ENCODE measurements around the gene ADORA1. TPM values are rescaled to one million over a fixed set of nuclear protein-coding genes. Genes with fewer than 3 reads are reported as not detected.

The ADORA1 gene
- total RNA-seq, 1 donor from 2014 or later, result 7.0 TPM

DNA sequence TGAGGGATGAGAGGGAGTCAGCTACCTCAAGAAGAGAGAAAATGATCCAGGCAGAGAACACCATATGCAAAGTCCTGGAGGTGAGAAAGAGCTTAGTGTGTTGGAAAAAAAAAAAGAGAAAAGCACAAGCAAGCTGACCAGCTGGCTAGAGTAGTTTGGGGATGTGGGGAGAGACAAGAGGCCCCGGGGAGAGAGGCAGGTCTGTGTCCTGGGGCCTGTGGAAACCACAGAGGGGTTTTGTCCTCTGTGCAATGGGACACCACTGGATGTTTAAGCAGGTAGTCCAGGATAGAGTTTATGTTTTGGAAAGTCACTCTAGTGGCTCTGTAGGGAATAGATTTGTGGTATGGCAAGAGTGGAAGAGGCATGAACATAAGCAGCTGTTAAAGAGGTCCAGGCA, 73.4 kb downstream of the ADORA1 start:
- Histone ChIP-seq H3K4me3 (ENCODE audit: low read depth, low read length) (no peak overlapping the region), H3K27me3 (ENCODE audit: control insufficient read depth, insufficient read depth, low read length) (no peaks in the 10 kb centered on the region), H3K36me3 (ENCODE audit: control insufficient read depth, insufficient read depth, low read length) (no peaks in the 10 kb centered on the region)
- DNase-seq (ENCODE audit: low read depth), result no peak
- TF ChIP-seq, protein P1, sequence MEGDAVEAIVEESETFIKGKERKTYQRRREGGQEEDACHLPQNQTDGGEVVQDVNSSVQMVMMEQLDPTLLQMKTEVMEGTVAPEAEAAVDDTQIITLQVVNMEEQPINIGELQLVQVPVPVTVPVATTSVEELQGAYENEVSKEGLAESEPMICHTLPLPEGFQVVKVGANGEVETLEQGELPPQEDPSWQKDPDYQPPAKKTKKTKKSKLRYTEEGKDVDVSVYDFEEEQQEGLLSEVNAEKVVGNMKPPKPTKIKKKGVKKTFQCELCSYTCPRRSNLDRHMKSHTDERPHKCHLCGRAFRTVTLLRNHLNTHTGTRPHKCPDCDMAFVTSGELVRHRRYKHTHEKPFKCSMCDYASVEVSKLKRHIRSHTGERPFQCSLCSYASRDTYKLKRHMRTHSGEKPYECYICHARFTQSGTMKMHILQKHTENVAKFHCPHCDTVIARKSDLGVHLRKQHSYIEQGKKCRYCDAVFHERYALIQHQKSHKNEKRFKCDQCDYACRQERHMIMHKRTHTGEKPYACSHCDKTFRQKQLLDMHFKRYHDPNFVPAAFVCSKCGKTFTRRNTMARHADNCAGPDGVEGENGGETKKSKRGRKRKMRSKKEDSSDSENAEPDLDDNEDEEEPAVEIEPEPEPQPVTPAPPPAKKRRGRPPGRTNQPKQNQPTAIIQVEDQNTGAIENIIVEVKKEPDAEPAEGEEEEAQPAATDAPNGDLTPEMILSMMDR (IDR thresholded peaks at IDR 0.05; ENCODE audit: insufficient read depth, low read length, poor library complexity, severe bottlenecking), result no peak

DNA sequence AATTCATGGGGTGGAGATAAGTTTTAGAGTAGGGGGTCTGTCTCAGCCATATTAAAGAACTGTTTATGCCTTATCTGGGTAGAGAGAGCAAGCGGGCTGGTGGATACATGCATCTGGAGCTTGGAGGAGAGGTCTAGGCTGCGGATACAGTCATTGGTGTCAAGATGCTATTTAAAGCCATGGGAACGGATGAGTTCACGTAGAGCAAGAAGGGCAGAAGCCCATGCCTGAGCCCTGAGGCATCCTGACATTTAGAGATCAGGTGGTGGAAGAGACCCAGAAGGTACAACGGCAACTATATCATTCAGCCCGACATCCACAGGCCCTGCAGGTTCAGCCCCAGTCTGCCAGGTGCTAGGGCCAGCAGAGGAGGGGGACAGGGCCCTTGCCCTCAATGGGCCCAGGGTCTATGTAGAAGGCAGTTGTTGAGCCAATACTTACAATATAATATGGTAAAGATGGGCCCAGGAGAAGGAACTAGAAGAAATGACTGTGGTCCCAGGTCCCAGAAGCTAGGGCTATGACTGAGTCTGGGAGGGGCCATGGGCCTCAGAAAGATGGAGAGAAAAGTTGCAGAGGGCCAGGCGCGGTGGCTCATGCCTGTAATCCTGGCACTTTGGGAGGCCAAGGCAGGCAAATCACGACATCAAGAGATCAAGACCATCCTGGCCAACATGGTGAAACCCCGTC, 74.1 kb downstream of the ADORA1 start:
- TF ChIP-seq, protein P1 (IDR thresholded peaks at IDR 0.05; ENCODE audit: insufficient read depth, low read length, poor library complexity, severe bottlenecking), result no peak
- H3K4me3 ChIP-seq (ENCODE audit: low read depth, low read length), result no peak overlapping the region
- DNase-seq (ENCODE audit: low read depth), result no peak
- no peaks in the 10 kb centered on the region for H3K36me3 ChIP-seq (ENCODE audit: control insufficient read depth, insufficient read depth, low read length)
- H3K27me3 ChIP-seq (ENCODE audit: control insufficient read depth, insufficient read depth, low read length), result no peaks in the 10 kb centered on the region

DNA sequence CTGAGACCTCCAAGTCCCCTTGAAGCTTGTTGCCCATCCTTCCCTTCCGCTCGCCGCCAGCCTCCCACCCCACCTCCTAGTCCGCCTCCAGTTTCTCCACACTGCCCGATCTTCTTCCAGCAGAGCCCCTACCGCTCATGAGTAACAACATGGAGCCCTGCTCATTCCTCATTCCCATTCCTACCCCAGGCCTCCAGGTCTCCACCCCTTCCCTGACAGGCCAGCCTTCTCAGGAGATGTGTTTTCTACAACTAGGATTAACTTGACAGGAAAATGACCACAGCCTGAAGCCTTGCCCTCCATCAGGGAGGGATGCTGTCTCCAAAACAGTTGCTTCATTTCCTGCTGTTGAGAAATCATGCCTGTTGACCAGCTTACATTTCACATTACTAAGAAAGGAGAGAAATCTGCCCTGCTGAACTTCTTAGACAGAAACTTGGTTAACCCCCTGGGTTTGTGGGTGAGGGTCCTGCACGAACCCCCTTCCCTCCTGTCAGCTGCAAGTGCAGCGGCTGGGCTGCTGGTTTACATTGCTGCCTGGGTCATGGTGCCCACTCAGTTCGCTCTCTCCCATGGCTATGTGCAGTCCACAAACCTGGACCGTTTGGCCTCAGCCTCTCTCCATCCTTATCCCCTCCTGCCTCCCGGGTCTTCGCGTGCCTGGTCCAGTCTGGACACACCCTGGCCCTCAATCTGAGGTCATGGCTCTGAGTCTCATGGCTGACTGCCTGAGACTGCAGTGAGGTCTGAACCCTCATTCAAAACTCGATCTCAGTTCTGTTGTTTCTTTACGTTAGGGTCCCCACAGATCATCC, 75.1 kb downstream of the ADORA1 start:
- TF ChIP-seq, protein P1 (IDR thresholded peaks at IDR 0.05; ENCODE audit: insufficient read depth, low read length, poor library complexity, severe bottlenecking), result no peak
- Histone ChIP-seq H3K36me3 (ENCODE audit: control insufficient read depth, insufficient read depth, low read length) (no peaks in the 10 kb centered on the region), H3K4me3 (ENCODE audit: low read depth, low read length) (no peak overlapping the region), H3K27me3 (ENCODE audit: control insufficient read depth, insufficient read depth, low read length) (no peaks in the 10 kb centered on the region)
- no peak for DNase-seq (ENCODE audit: low read depth)

DNA sequence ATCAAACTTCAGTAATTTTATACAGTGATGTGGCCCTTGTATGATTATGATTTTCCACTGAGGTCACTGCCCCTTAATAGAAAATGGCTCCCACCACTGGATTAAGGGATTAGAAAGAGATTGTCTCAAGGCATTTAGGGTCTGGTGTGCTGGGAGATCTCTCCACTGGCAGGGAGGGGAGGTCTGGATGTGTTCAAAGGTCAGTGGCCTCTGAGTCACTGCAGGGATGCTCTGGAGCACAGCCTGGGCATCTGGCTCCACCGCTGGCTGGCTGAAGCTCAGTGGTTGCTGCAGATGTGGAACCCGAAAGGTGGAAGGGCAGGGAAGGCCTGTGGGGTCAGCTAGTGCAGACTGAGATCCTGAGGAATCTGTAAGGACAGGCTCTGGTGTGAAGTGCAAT, 77.2 kb downstream of the ADORA1 start:
- DNase-seq (ENCODE audit: low read depth), result no peak
- Histone ChIP-seq H3K4me3 (ENCODE audit: low read depth, low read length) (no peak overlapping the region), H3K36me3 (ENCODE audit: control insufficient read depth, insufficient read depth, low read length) (no peaks in the 10 kb centered on the region), H3K27me3 (ENCODE audit: control insufficient read depth, insufficient read depth, low read length) (no peaks in the 10 kb centered on the region)
- TF ChIP-seq, protein P1 (IDR thresholded peaks at IDR 0.05; ENCODE audit: insufficient read depth, low read length, poor library complexity, severe bottlenecking), result no peak

DNA sequence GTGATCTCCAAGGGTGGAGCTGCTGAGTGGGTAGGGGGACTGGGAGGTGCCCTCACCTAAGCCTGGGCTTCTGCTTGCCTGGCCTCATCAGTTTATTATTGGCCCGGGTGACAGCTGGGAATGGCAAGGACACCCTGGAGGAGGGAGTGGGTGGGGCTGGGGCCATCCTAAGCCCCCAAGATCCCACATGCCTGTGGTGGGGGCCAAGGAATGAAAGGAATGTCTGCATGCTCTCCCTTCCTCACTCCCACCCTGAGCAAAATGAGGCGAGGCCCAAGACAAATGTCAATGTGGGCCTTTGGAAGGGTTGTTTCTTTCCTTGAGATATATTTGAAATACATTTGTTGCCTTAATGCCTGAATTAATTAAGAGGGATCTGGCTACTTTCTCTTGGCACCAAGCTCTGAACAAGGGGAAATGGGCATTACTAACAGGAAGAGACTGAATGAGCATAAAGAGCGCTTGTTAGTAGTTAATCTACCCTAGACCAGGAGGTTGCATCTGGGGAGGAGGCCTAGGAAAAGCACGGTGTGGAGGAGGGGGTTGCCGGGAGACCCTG, 78.7 kb downstream of the ADORA1 start:
- DNase-seq (ENCODE audit: low read depth), result no peak
- H3K36me3 ChIP-seq (ENCODE audit: control insufficient read depth, insufficient read depth, low read length), result no peaks in the 10 kb centered on the region
- no peak overlapping the region for H3K4me3 ChIP-seq (ENCODE audit: low read depth, low read length)
- no peaks in the 10 kb centered on the region for H3K27me3 ChIP-seq (ENCODE audit: control insufficient read depth, insufficient read depth, low read length)
- TF ChIP-seq, protein P1 (IDR thresholded peaks at IDR 0.05; ENCODE audit: insufficient read depth, low read length, poor library complexity, severe bottlenecking), result no peak

Data from kidney epithelial cell (primary cell).